GM12873 (cell line): ENCODE measurements around the gene IER5L.

Source experiments
- TF ChIP-seq, protein P1 (sequence below): IDR thresholded peaks from 2 replicates; pipeline ENCODE4 v1.5.1; 2012; ENCODE audit warnings: low read depth, mild to moderate bottlenecking, moderate library complexity, low read length, control low read depth; ENCODE audit not compliant: insufficient read depth; ENCODE audit errors: missing control alignments

Gene IER5L

GRCh38 chr9:129142138-129142935, 35.7 kb downstream of the IER5L start:
- TF ChIP-seq, protein P1, sequence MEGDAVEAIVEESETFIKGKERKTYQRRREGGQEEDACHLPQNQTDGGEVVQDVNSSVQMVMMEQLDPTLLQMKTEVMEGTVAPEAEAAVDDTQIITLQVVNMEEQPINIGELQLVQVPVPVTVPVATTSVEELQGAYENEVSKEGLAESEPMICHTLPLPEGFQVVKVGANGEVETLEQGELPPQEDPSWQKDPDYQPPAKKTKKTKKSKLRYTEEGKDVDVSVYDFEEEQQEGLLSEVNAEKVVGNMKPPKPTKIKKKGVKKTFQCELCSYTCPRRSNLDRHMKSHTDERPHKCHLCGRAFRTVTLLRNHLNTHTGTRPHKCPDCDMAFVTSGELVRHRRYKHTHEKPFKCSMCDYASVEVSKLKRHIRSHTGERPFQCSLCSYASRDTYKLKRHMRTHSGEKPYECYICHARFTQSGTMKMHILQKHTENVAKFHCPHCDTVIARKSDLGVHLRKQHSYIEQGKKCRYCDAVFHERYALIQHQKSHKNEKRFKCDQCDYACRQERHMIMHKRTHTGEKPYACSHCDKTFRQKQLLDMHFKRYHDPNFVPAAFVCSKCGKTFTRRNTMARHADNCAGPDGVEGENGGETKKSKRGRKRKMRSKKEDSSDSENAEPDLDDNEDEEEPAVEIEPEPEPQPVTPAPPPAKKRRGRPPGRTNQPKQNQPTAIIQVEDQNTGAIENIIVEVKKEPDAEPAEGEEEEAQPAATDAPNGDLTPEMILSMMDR = no peak

- TF ChIP-seq, protein P1 = no peak
Observed at GRCh38 chr9:129141066-129142041, 36.7 kb downstream of the IER5L start.

- TF ChIP-seq, protein P1 = no peak
Observed at GRCh38 chr9:129140397-129141065, 37.5 kb downstream of the IER5L start.

GRCh38 chr9:129139993-129140396, 38.1 kb downstream of the IER5L start:
- TF ChIP-seq, protein P1 = no peak

- TF ChIP-seq, protein P1 = peak; percentile 83
Observed at GRCh38 chr9:129139233-129139992, 38.6 kb downstream of the IER5L start.

DNA sequence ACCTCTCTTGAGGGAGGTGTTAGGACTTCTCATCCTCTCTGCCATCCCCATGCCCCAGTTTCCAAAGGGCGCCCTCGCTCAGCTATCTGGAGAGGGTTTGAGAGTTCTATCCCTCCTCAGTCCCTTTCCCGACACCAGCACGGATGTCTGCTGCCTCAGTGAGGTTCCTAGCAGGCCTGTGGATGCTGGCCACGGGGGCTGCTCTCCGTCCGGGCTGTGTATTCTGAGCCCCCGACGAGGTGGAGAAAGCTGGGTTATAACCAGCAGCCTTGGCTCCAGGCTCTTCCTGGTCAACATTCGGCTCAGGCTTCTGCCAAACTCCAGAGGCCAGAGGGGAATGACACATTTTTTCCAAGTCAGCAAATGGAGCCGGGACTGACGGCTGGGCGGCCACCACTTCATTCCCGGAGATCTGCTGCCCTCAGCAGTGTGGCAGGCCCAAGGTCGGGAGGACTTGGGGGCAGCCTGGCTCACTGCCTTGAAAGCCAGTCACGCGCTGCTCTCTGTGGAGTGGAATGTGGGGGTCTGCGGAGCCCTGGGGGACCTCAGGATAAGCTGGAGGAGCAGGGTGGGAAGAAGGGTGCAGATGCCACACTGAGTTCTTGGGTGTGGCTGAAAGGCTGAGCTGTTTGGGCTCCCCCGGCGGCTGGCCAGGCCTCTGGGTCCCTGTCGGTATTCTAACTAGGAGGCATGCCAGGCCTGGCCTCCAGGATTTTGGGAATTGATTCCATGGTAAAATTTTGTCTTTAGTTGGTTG, 39.4 kb downstream of the IER5L start:
- TF ChIP-seq, protein P1 = no peak
